H1 (cell line): ENCODE data around the gene DVL3. TPM values are rescaled to one million over a fixed set of nuclear protein-coding genes. Genes with fewer than 3 reads are reported as not detected.

Source experiments
- BCL11A ChIP-seq, 2 experiments: IDR thresholded peaks; one replicate each; pipeline ENCODE4 v1.6.1; 2011; ENCODE audit warnings: low read depth in 2 of 2, low read length in 2 of 2, mild to moderate bottlenecking in 2 of 2
- BRCA1 ChIP-seq: IDR thresholded peaks from 2 replicates; pipeline ENCODE4 v1.6.1; 2012; ENCODE audit warnings: low read depth, low read length, improper control_type of control experiment
- CBX8 ChIP-seq: fragments of 300-800, 300-1000 bp; sonication (generic); IDR thresholded peaks from 2 replicates; pipeline ENCODE4 v1.7.1; 2016; ENCODE audit warnings: low read depth, low read length, borderline replicate concordance
- CHD1 ChIP-seq: IDR thresholded peaks from 2 replicates; pipeline ENCODE4 v1.6.1; 2012; ENCODE audit warnings: low read depth, low read length, improper control_type of control experiment
- CTBP2 ChIP-seq: IDR thresholded peaks from 2 replicates; pipeline ENCODE4 v1.7.0; 2011; ENCODE audit warnings: borderline replicate concordance, mild to moderate bottlenecking, moderate library complexity, mixed read lengths, low read length; ENCODE audit not compliant: insufficient read depth, insufficient read length
- EGR1 ChIP-seq: IDR thresholded peaks from 2 replicates; pipeline ENCODE4 v1.6.1; 2011; ENCODE audit warnings: low read depth, low read length, borderline replicate concordance
- GABPA ChIP-seq: IDR thresholded peaks from 2 replicates; pipeline ENCODE4 v1.6.1; 2011; ENCODE audit warnings: mild to moderate bottlenecking, low read length, moderate library complexity, borderline replicate concordance; ENCODE audit not compliant: insufficient read depth
- GTF2F1 ChIP-seq: IDR thresholded peaks from 2 replicates; pipeline ENCODE4 v1.6.1; 2012; ENCODE audit warnings: low read depth, low read length, improper control_type of control experiment, borderline replicate concordance
- POLR2A ChIP-seq, 2 experiments: IDR thresholded peaks; 1 replicate in 1 of 2; 2 replicates in 1 of 2; pipeline ENCODE4 v1.6.1; 2011; ENCODE audit warnings: low read depth in 2 of 2, low read length in 2 of 2, mild to moderate bottlenecking in 2 of 2; ENCODE audit errors: control extremely low read depth in 1 of 2
- POU5F1 ChIP-seq: IDR thresholded peaks from 2 replicates; pipeline ENCODE4 v1.6.1; 2011; ENCODE audit warnings: low read depth, mild to moderate bottlenecking, low read length, moderate library complexity
- RAD21 ChIP-seq, 2 experiments: IDR thresholded peaks in 1 of 2; conservative IDR thresholded peaks in 1 of 2; 2 replicates each; pipeline ENCODE4 v1.6.1; 2011; ENCODE audit warnings: low read depth in 2 of 2, low read length in 2 of 2, improper control_type of control experiment in 1 of 2, inconsistent platforms in 1 of 2, mild to moderate bottlenecking in 1 of 2, moderate library complexity in 1 of 2
- RNF2 ChIP-seq: fragments of 200-900, 300-1000 bp; sonication (generic); IDR thresholded peaks from 2 replicates; pipeline ENCODE4 v1.7.1; 2016; ENCODE audit warnings: borderline replicate concordance, low read depth, mild to moderate bottlenecking, antibody characterized with exemption, low read length; ENCODE audit not compliant: poor library complexity, severe bottlenecking; ENCODE audit errors: missing control alignments
- SIN3A ChIP-seq, 2 experiments: IDR thresholded peaks in 1 of 2; conservative IDR thresholded peaks in 1 of 2; 2 replicates each; pipeline ENCODE4 v1.6.1; 2011 to 2012; ENCODE audit warnings: low read length in 2 of 2, improper control_type of control experiment in 1 of 2, low read depth in 1 of 2, mild to moderate bottlenecking in 1 of 2
- SIX5 ChIP-seq: IDR thresholded peaks from 2 replicates; pipeline ENCODE4 v1.6.1; 2011; ENCODE audit warnings: mild to moderate bottlenecking, low read depth, low read length
- SP1 ChIP-seq: IDR thresholded peaks from 2 replicates; pipeline ENCODE4 v1.6.1; 2011; ENCODE audit warnings: low read depth, low read length
- TAF1 ChIP-seq: IDR thresholded peaks from 2 replicates; pipeline ENCODE4 v1.6.1; 2011; ENCODE audit warnings: mild to moderate bottlenecking, low read depth, low read length
- TAF7 ChIP-seq: optimal IDR thresholded peaks from 2 replicates; pipeline ENCODE3; 2011; ENCODE audit warnings: low read depth, mild to moderate bottlenecking, inconsistent platforms, low read length, moderate library complexity, borderline replicate concordance
- TEAD4 ChIP-seq: IDR thresholded peaks from 2 replicates; pipeline ENCODE4 v1.6.1; 2012; ENCODE audit warnings: low read depth, low read length, inconsistent platforms, mixed read lengths
- ZNF274 ChIP-seq: IDR thresholded peaks from 2 replicates; pipeline ENCODE4 v1.7.0; 2012; ENCODE audit warnings: low read length, borderline replicate concordance; ENCODE audit errors: extremely low read depth
- polyA plus RNA-seq, 7 experiments: library from polyadenylated mRNA; depleted of rRNA in 3 of 7; stranded (reverse) in 5 of 7; unstranded in 2 of 7; fragments of >200 nt in 5 of 7; fragments of 200-250 nt in 2 of 7; gene quantifications; 1 replicate in 5 of 7; 2 replicates in 1 of 7; 4 replicates in 1 of 7; pipeline versions ENCODE4 v1.2.1 to v1.2.3, GENCODE V29; 2011 to 2013; ENCODE audit warnings: missing spikeins in 2 of 7, mixed read lengths in 2 of 7
- total RNA-seq: library from RNA; stranded (reverse); fragmentation: NEBNext Ultra II Directional; extraction: Animal tissue kit (Norgen Biotek cat#: 25700); gene quantifications from 2 replicates; pipeline ENCODE4 v1.2.1, GENCODE V29; 2021
- TF ChIP-seq, protein P1 (sequence below): IDR thresholded peaks from 2 replicates; pipeline ENCODE4 v1.6.1; 2012; ENCODE audit warnings: low read length, inconsistent platforms
- TF ChIP-seq, protein P2 (sequence below): IDR thresholded peaks from 2 replicates; pipeline ENCODE4 v1.6.1; 2012; ENCODE audit warnings: inconsistent platforms

The DVL3 gene
- total and polyA plus RNA-seq, 2 of the 8 experiments (the other 6 are each of a cell fraction or from before 2014, with no cell fraction given) = 38.5 to 66.6 TPM

DNA sequence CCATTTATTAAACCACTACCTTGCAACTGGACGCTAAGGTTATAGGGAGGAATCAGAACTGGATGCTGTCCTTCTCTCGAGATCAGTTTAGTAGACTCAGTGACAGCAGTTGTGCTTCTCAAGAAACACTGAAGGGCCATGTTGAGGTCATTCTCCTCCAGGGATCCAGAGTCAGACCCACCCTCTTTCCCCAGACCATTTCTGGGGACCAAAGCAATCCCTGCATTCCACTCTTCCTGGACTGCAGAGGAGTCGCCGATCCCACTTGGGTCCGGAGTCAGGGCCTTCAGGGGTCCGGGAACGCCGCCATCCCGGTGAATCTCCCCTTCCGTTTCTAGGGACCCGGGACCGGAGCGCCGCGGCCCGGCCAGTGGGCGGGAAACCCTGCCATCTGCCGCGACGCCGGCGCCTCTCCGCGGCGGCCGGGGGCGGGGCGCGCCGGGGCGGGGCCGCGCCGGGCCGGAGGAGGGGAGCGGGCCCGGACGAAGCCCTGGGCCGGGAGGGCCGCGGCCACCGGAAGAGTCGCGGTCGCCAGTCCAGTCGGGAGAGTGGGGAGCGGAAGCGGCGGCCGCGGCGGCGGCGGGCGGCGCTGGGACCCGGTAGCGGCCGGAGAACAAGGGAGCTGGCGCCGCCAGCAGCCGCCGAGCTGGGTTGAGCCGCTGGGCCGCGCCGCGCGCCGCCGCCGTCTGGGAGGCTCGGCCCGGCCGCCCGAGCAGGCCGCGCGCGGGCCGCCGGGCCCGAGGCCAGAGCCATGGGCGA, at the start of gene DVL3 (continued):
- TF ChIP-seq SIX5 (no peak), BCL11A (IDR thresholded peaks at IDR 0.05; ENCODE audit: low read depth in 2 of 2, low read length in 2 of 2) (no peak), BRCA1 (no peak), CTBP2 (no peak), SIN3A (conservative IDR thresholded peaks at IDR 0.05 in 1 of 2, IDR thresholded peaks at IDR 0.05 in 1 of 2; ENCODE audit: low read depth in 1 of 2, low read length in 2 of 2) (no peak; a peak in 1 of 4 replicates), CHD1 (no peak), TAF1 (peak; percentile 48), SP1 (no peak), TEAD4 (no peak), RAD21 (IDR thresholded peaks at IDR 0.05 in 1 of 2, conservative IDR thresholded peaks at IDR 0.05 in 1 of 2; ENCODE audit: low read depth in 2 of 2, low read length in 2 of 2) (no peak), CBX8 (no peak), ZNF274 (no peak), EGR1 (peak; percentile 53; the same call in 1 of the 2 replicates), TAF7 (peak; percentile 17), GTF2F1 (no peak), POU5F1 (no peak), POLR2A (IDR thresholded peaks at IDR 0.05; ENCODE audit: control extremely low read depth in 1 of 2, low read depth in 2 of 2, low read length in 2 of 2) (peak in 1 of 2 experiments; percentile 57; a peak in 2 of 3 replicates), RNF2 (no peak), GABPA (peak; percentile 53; the same call in 1 of the 2 replicates)
- TF ChIP-seq, protein P1, sequence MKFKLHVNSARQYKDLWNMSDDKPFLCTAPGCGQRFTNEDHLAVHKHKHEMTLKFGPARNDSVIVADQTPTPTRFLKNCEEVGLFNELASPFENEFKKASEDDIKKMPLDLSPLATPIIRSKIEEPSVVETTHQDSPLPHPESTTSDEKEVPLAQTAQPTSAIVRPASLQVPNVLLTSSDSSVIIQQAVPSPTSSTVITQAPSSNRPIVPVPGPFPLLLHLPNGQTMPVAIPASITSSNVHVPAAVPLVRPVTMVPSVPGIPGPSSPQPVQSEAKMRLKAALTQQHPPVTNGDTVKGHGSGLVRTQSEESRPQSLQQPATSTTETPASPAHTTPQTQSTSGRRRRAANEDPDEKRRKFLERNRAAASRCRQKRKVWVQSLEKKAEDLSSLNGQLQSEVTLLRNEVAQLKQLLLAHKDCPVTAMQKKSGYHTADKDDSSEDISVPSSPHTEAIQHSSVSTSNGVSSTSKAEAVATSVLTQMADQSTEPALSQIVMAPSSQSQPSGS = no peak
- TF ChIP-seq, protein P2, sequence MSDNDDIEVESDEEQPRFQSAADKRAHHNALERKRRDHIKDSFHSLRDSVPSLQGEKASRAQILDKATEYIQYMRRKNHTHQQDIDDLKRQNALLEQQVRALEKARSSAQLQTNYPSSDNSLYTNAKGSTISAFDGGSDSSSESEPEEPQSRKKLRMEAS = 0 out of 2 replicates have a peak, but pooled peaks have one; percentile 12
